Measurements from ENCODE around the gene SLC25A45. TPM values are rescaled to one million over a fixed set of nuclear protein-coding genes. Genes with fewer than 3 reads are reported as not detected.

Gene SLC25A45
- total and polyA plus RNA-seq, 8 donors = 8.4 to 17.0 (median 11.8) TPM

- DNase-seq (no peak), ATAC-seq (no peak)
- Histone ChIP-seq H3K27ac (peak overlapping the region; percentile 98), H3K9me3 (no peaks in the 10 kb centered on the region), H3K27me3 (no peaks in the 10 kb centered on the region), H3K4me3 (no peak overlapping the region), H3K4me1 (peaks cover 42 to 86% of the 10 kb centered on the region in 2 donors), H3K36me3 (no peaks in the 10 kb centered on the region)
- intact Hi-C loops (cut with DNase I) = no loop called here
- no peak for TF ChIP-seq CTCF (IDR thresholded peaks at IDR 0.05)
Observed at GRCh38 chr11:65383778-65384177, 1.3 kb upstream of the SLC25A45 start.

GRCh38 chr11:65382804-65383368 lies 440 bp upstream of the SLC25A45 start:
- intact Hi-C loops (cut with DNase I) = no loop called here
- Histone ChIP-seq H3K4me3 (peak overlapping the region in 1 of 2 donors; percentile 37), H3K36me3 (no peaks in the 10 kb centered on the region), H3K4me1 (peaks cover 34 to 82% of the 10 kb centered on the region in 2 donors), H3K9me3 (no peaks in the 10 kb centered on the region), H3K27me3 (no peaks in the 10 kb centered on the region), H3K27ac (peak overlapping the region; percentile 98)
- DNase-seq = peak in 1 of 4 donors; percentile 92
- no peak for ATAC-seq
- no peak for TF ChIP-seq CTCF (IDR thresholded peaks at IDR 0.05)

- Histone ChIP-seq H3K36me3 (no peaks in the 10 kb centered on the region), H3K4me1 (peaks cover 27 to 70% of the 10 kb centered on the region in 2 donors), H3K27me3 (no peaks in the 10 kb centered on the region), H3K9me3 (no peaks in the 10 kb centered on the region), H3K4me3 (peak overlapping the region; percentile 37), H3K27ac (peak overlapping the region; percentile 98)
- TF ChIP-seq CTCF (IDR thresholded peaks at IDR 0.05) = no peak
- DNase-seq (peak in 2 of 4 donors; percentile 49 to 72), ATAC-seq (peak; percentile 10)
- intact Hi-C loops (cut with DNase I) = no loop called here
Observed at GRCh38 chr11:65381716-65382032, 772 bp downstream of the SLC25A45 start.

- DNase-seq (no peak), ATAC-seq (no peak)
- Histone ChIP-seq H3K27me3 (no peaks in the 10 kb centered on the region), H3K4me3 (no peak overlapping the region), H3K36me3 (no peaks in the 10 kb centered on the region), H3K9me3 (no peaks in the 10 kb centered on the region), H3K27ac (peak overlapping the region; percentile 98), H3K4me1 (peaks cover 24 to 63% of the 10 kb centered on the region in 2 donors)
- intact Hi-C loops (cut with DNase I) = no loop called here
- TF ChIP-seq CTCF (IDR thresholded peaks at IDR 0.05) = no peak
Observed at GRCh38 chr11:65380460-65381119, 1.9 kb downstream of the SLC25A45 start.

DNA sequence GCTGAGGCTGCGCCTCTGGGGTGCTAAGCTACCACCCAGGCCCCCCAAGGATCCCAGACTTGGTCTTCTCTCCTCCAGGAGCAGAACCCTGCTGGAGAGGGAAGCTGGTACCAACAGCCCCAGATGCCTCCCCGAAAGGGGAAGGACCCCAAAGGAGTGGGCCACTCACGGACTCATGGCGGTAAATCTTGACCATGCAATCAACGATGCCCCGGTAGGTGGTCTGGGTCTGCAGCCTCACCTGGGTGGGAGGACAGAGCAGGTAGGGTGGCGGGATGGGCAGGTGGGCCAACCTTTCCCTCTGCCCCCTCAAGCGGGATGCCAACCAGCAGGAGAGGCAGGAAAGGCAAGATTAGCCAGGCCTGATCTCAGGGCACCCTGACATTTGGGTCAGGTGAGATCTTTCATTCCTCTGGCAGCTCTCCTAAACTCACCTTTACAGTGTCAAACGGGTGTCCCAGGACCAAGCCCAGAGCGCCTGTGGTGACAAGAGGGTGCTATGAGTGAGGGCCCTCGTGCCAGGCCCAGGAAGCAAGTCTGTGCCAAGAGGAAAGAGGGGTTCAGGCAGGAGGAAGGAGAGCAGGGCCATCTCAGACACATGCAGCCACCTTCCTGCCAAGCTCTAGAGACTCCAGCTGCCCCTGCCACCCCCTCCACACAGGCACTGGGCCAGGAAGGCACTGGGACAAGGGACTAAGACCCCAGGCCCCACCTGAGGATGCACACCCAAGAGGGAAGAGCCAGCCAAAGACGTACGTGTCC lies 2.6 kb downstream of the SLC25A45 start:
- H3K4me1 ChIP-seq = peaks cover 24 to 55% of the 10 kb centered on the region in 2 donors
- no peak for TF ChIP-seq CTCF (IDR thresholded peaks at IDR 0.05)
- H3K4me3 ChIP-seq = no peak overlapping the region
- H3K27ac ChIP-seq = peak overlapping the region in 1 of 2 donors; percentile 15
- intact Hi-C loops (cut with DNase I) = no loop called here
- H3K9me3 ChIP-seq = no peaks in the 10 kb centered on the region
- ATAC-seq = no peak
- no peaks in the 10 kb centered on the region for H3K27me3 ChIP-seq
- DNase-seq = no peak
- no peaks in the 10 kb centered on the region for H3K36me3 ChIP-seq

Data from left lung (tissue), 10 donors.